CD14-positive monocyte (primary cell): ENCODE data around the gene SAMD11. TPM values are rescaled to one million over a fixed set of nuclear protein-coding genes. Genes with fewer than 3 reads are reported as not detected.

Experiments
- DNase-seq, 3 donors: peaks; one replicate each; pipeline ENCODE4 v3.0.0-alpha.2; 2011 to 2022
- H2AFZ ChIP-seq: 2 replicates; pipeline ENCODE4 v1.6.0; 2012; ENCODE audit warnings: mild to moderate bottlenecking, low read depth, low read length, inconsistent platforms; ENCODE audit not compliant: insufficient read depth, poor library complexity, severe bottlenecking
- H3K27ac ChIP-seq, 2 donors: 1 replicate in 1 of 2; 2 replicates in 1 of 2; pipeline ENCODE4 v1.5.1; 2012 to 2013; ENCODE audit warnings: low read length in 2 of 2, control low read depth in 1 of 2, inconsistent platforms in 1 of 2, low read depth in 1 of 2, mild to moderate bottlenecking in 1 of 2
- H3K27me3 ChIP-seq, 2 donors: one replicate each; pipeline versions ENCODE4 v1.6.0 to v1.6.1; 2011 to 2013; ENCODE audit warnings: low read length in 2 of 2; ENCODE audit not compliant: control insufficient read depth in 2 of 2, insufficient read depth in 2 of 2
- H3K36me3 ChIP-seq, 2 donors: replicated peaks in 1 of 2; 1 replicate in 1 of 2; 2 replicates in 1 of 2; pipeline versions ENCODE4 v1.5.1 to v1.6.1; 2012 to 2013; ENCODE audit warnings: low read length in 2 of 2, control low read depth in 1 of 2, inconsistent platforms in 1 of 2, mild to moderate bottlenecking in 1 of 2; ENCODE audit not compliant: insufficient read depth in 2 of 2, control insufficient read depth in 1 of 2
- H3K4me1 ChIP-seq, 2 donors: 1 replicate in 1 of 2; 2 replicates in 1 of 2; pipeline versions ENCODE4 v1.5.1 to v1.6.1; 2012 to 2013; ENCODE audit warnings: low read length in 2 of 2, control low read depth in 1 of 2, inconsistent platforms in 1 of 2, mild to moderate bottlenecking in 1 of 2, moderate library complexity in 1 of 2; ENCODE audit not compliant: insufficient read depth in 2 of 2, control insufficient read depth in 1 of 2
- H3K4me2 ChIP-seq: replicated peaks from 2 replicates; pipeline ENCODE3; 2012; ENCODE audit warnings: low read length, moderate library complexity, mild to moderate bottlenecking; ENCODE audit not compliant: poor library complexity, severe bottlenecking; ENCODE audit errors: extremely low read depth
- H3K4me3 ChIP-seq, 3 experiments: fragments of 200-600 bp in 1 of 3; sonication (generic) in 1 of 3; replicated peaks in 1 of 3; 1 replicate in 2 of 3; 2 replicates in 1 of 3; pipeline ENCODE4 v1.5.1; 2011 to 2013; ENCODE audit warnings: low read length in 3 of 3, mild to moderate bottlenecking in 3 of 3, control low read depth in 2 of 3, low read depth in 2 of 3, inconsistent platforms in 1 of 3, moderate library complexity in 1 of 3
- H3K79me2 ChIP-seq: 2 replicates; pipeline ENCODE4 v1.6.0; 2012; ENCODE audit warnings: mild to moderate bottlenecking, control low read depth, inconsistent platforms, low read length, moderate library complexity; ENCODE audit not compliant: insufficient read depth
- H3K9ac ChIP-seq: 2 replicates; pipeline ENCODE4 v1.6.0; 2017; ENCODE audit warnings: low read length, mild to moderate bottlenecking; ENCODE audit not compliant: insufficient read depth, poor library complexity, severe bottlenecking
- H3K9me3 ChIP-seq, 2 donors: replicated peaks in 1 of 2; 1 replicate in 1 of 2; 2 replicates in 1 of 2; pipeline versions ENCODE4 v1.5.1 to v1.6.1; 2012 to 2013; ENCODE audit warnings: low read length in 2 of 2, control low read depth in 1 of 2; ENCODE audit not compliant: control insufficient read depth in 1 of 2, insufficient read depth in 1 of 2
- H4K20me1 ChIP-seq: 2 replicates; pipeline ENCODE4 v1.6.0; 2012; ENCODE audit warnings: mild to moderate bottlenecking, low read length, control low read depth, moderate library complexity; ENCODE audit not compliant: insufficient read depth
- H3K27ac Mint-ChIP-seq, 7 donors: one replicate each; pipeline ENCODE4 v1.8.0; 2020; ENCODE audit warnings: mild to moderate bottlenecking in 7 of 7, mixed read lengths in 7 of 7, moderate library complexity in 6 of 7, inconsistent platforms in 2 of 7
- H3K27me3 Mint-ChIP-seq, 3 donors: one replicate each; pipeline ENCODE4 v1.8.0; 2021 to 2022; ENCODE audit warnings: low read depth in 3 of 3, mild to moderate bottlenecking in 3 of 3, mixed read lengths in 3 of 3, moderate library complexity in 3 of 3, inconsistent platforms in 1 of 3
- H3K36me3 Mint-ChIP-seq, 2 donors: one replicate each; pipeline ENCODE4 v1.8.0; 2020; ENCODE audit warnings: mixed read lengths in 2 of 2, inconsistent platforms in 1 of 2, mild to moderate bottlenecking in 1 of 2
- H3K4me1 Mint-ChIP-seq: one replicate; pipeline ENCODE4 v1.8.0; 2020; ENCODE audit warnings: mild to moderate bottlenecking, mixed read lengths
- H3K4me3 Mint-ChIP-seq, 2 donors: one replicate each; pipeline ENCODE4 v1.8.0; 2020; ENCODE audit warnings: mild to moderate bottlenecking in 2 of 2, mixed read lengths in 2 of 2, moderate library complexity in 1 of 2
- H3K9me3 Mint-ChIP-seq, 7 donors: one replicate each; pipeline ENCODE4 v1.8.0; 2020 to 2022; ENCODE audit warnings: mixed read lengths in 7 of 7, mild to moderate bottlenecking in 6 of 7, moderate library complexity in 6 of 7, inconsistent platforms in 2 of 7
- CTCF ChIP-seq: fragments of 200-600 bp; IDR thresholded peaks from one replicate; pipeline ENCODE4 v1.8.0; 2022; ENCODE audit warnings: antibody characterized with exemption, mild to moderate bottlenecking
- WGBS: methylation state at CpG from one replicate; pipeline ENCODE4 v1.1.5; 2013; ENCODE audit warnings: missing lambda C conversion rate; ENCODE audit not compliant: insufficient coverage; 5-methylcytosine and 5-hydroxymethylcytosine counted together
- intact Hi-C, 2 donors: fragments of 100-400 bp; cut with micrococcal nuclease; formaldehyde crosslinking; loops; one replicate each; pipeline versions ENCODE4 v1.15.0 to v1.15.1; 2023
- polyA plus RNA-seq, 3 donors: library from polyadenylated mRNA; depleted of rRNA in 1 of 3; unstranded in 2 of 3; stranded (reverse) in 1 of 3; fragments of 300-500 nt in 2 of 3; fragments of >200 nt in 1 of 3; fragmentation: Illumina TruSeq in 2 of 3; gene quantifications; 1 replicate in 2 of 3; 2 replicates in 1 of 3; pipeline ENCODE4 v1.2.3, GENCODE V29; 2012 to 2021

SAMD11 gene
- polyA plus RNA-seq, 3 donors, result not detected

GRCh38 chr1:983798-984475 lies 60.2 kb downstream of the SAMD11 start:
- peaks cover 0 to 6% (median 4%) of the 10 kb centered on the region in 7 donors for H3K9me3 Mint-ChIP-seq
- no peaks in the 10 kb centered on the region for H3K36me3 ChIP-seq
- H3K27me3 Mint-ChIP-seq, result peaks cover 37 to 59% (median 43%) of the 10 kb centered on the region in 3 donors
- H3K4me1 ChIP-seq, result no peaks in the 10 kb centered on the region
- no peak overlapping the region for H3K4me2 ChIP-seq
- H3K36me3 Mint-ChIP-seq, result no peaks in the 10 kb centered on the region
- peak; percentile 97 for TF ChIP-seq CTCF
- no peak overlapping the region for H3K4me3 ChIP-seq
- H3K4me1 Mint-ChIP-seq, result no peaks in the 10 kb centered on the region
- intact Hi-C loops, result loop anchor here (5.0 to 10.0 kb wide), 2 partner anchors 78 to 81 kb away; no protein-coding TSS in a partner anchor
- 22% methylated on average over 23 of the region's 29 CpGs for WGBS
- no peak overlapping the region for H3K9ac ChIP-seq
- H3K4me3 Mint-ChIP-seq, result no peak overlapping the region
- peak in 2 of 3 donors; percentile 29 to 50 for DNase-seq
- peak overlapping the region in 1 of 7 donors; percentile 24 for H3K27ac Mint-ChIP-seq
- H3K9me3 ChIP-seq, result no peaks in the 10 kb centered on the region
- H3K27ac ChIP-seq, result no peak overlapping the region
- H3K27me3 ChIP-seq, result peaks cover 0 to 13% of the 10 kb centered on the region in 2 donors
- H3K79me2 ChIP-seq, result no peaks in the 10 kb centered on the region
- H4K20me1 ChIP-seq, result no peaks in the 10 kb centered on the region
- no peak overlapping the region for H2AFZ ChIP-seq

GRCh38 chr1:984476-984814 lies 60.7 kb downstream of the SAMD11 start:
- H3K27ac Mint-ChIP-seq, result no peak overlapping the region
- no peak overlapping the region for H3K9ac ChIP-seq
- DNase-seq, result no peak
- intact Hi-C loops, result loop anchor here (5.0 to 10.0 kb wide), 2 partner anchors 78 to 80 kb away; no protein-coding TSS in a partner anchor
- H3K4me3 ChIP-seq, result no peak overlapping the region
- H3K27ac ChIP-seq, result no peak overlapping the region
- no peaks in the 10 kb centered on the region for H3K79me2 ChIP-seq
- H3K9me3 Mint-ChIP-seq, result peaks cover 0 to 9% (median 5%) of the 10 kb centered on the region in 7 donors
- no peaks in the 10 kb centered on the region for H3K4me1 ChIP-seq
- H3K4me3 Mint-ChIP-seq, result no peak overlapping the region
- no peaks in the 10 kb centered on the region for H3K9me3 ChIP-seq
- no peaks in the 10 kb centered on the region for H3K36me3 ChIP-seq
- peaks cover 40 to 63% (median 48%) of the 10 kb centered on the region in 3 donors for H3K27me3 Mint-ChIP-seq
- H3K27me3 ChIP-seq, result peaks cover 0 to 18% of the 10 kb centered on the region in 2 donors
- no peaks in the 10 kb centered on the region for H4K20me1 ChIP-seq
- H3K4me1 Mint-ChIP-seq, result no peaks in the 10 kb centered on the region
- WGBS, result 0% methylated on average over 2 of the region's 12 CpGs
- H3K36me3 Mint-ChIP-seq, result no peaks in the 10 kb centered on the region
- no peak overlapping the region for H3K4me2 ChIP-seq
- no peak overlapping the region for H2AFZ ChIP-seq
- TF ChIP-seq CTCF, result peak; percentile 68
